Smooth muscle cell (in vitro differentiated cells): ENCODE results near the gene SLC20A1. TPM values are rescaled to one million over a fixed set of nuclear protein-coding genes. Genes with fewer than 3 reads are reported as not detected.

Source experiments
- DNase-seq: peaks from one replicate; lab custom pipeline; 2025; ENCODE audit not compliant: unreplicated experiment; lab: John Stamatoyannopoulos, UW
- H2AFZ ChIP-seq: fragments of 200-600 bp; sonication (generic); 2 replicates; pipeline ENCODE4 v1.6.0; 2016; ENCODE audit warnings: antibody characterized with exemption, low read depth, mild to moderate bottlenecking
- H3F3A ChIP-seq: fragments of 200-600 bp; sonication (generic); 2 replicates; pipeline ENCODE4 v1.6.0; 2017; ENCODE audit warnings: antibody characterized with exemption, low read depth
- H3K27ac ChIP-seq: fragments of 200-600 bp; sonication (generic); 2 replicates; pipeline ENCODE4 v1.5.1; 2016; ENCODE audit warnings: low read depth, mild to moderate bottlenecking
- H3K27me3 ChIP-seq: fragments of 200-600 bp; sonication (generic); 2 replicates; pipeline ENCODE4 v1.6.1; 2016; ENCODE audit warnings: low read depth, mild to moderate bottlenecking
- H3K36me3 ChIP-seq: fragments of 200-600 bp; sonication (generic); 2 replicates; pipeline ENCODE4 v1.5.1; 2016; ENCODE audit warnings: low read depth
- H3K4me1 ChIP-seq: fragments of 200-600 bp; sonication (generic); 2 replicates; pipeline ENCODE4 v1.5.1; 2016; ENCODE audit warnings: low read depth
- H3K4me2 ChIP-seq: fragments of 200-600 bp; sonication (generic); 2 replicates; pipeline ENCODE4 v1.6.0; 2016; ENCODE audit warnings: mild to moderate bottlenecking
- H3K4me3 ChIP-seq: fragments of 200-600 bp; sonication (generic); 2 replicates; pipeline ENCODE4 v1.5.1; 2016; ENCODE audit warnings: mild to moderate bottlenecking
- H3K79me2 ChIP-seq: fragments of 200-600 bp; sonication (generic); 2 replicates; pipeline ENCODE4 v1.6.0; 2016; ENCODE audit warnings: low read depth, mild to moderate bottlenecking
- H3K9ac ChIP-seq: fragments of 200-600 bp; sonication (generic); 2 replicates; pipeline ENCODE4 v1.6.0; 2016; ENCODE audit warnings: low read depth
- H3K9me3 ChIP-seq: fragments of 200-600 bp; sonication (generic); replicated peaks from 2 replicates; pipeline ENCODE4 v1.5.1; 2016; ENCODE audit warnings: low read depth
- H4K20me1 ChIP-seq: fragments of 200-600 bp; sonication (generic); 2 replicates; pipeline ENCODE4 v1.6.0; 2016; ENCODE audit warnings: low read depth
- WGBS: methylation state at CpG from one replicate; pipeline ENCODE4 v1.1.7; 2016; ENCODE audit warnings: low lambda C conversion rate; 5-methylcytosine and 5-hydroxymethylcytosine counted together
- polyA plus RNA-seq: library from polyadenylated mRNA; unstranded; fragments of >200 nt; fragmentation: Nextera tagmentation; extraction: Ambion mirVana; gene quantifications from 2 replicates; pipeline ENCODE4 v1.2.1, GENCODE V29; 2016
- total RNA-seq: library from RNA; depleted of rRNA; stranded (reverse); fragments of >200 nt; gene quantifications from 2 replicates; pipeline ENCODE4 v1.2.3, GENCODE V29; 2014
- TF ChIP-seq, protein P1 (sequence below): fragments of 200-600 bp; sonication (generic); IDR thresholded peaks from 2 replicates; pipeline ENCODE4 v1.5.1; 2017; ENCODE audit warnings: borderline replicate concordance, mild to moderate bottlenecking, antibody characterized with exemption; ENCODE audit not compliant: insufficient read depth, poor library complexity, severe bottlenecking

Gene SLC20A1
- total and polyA plus RNA-seq, 2 experiments from 2014 or later = 93.4 to 106 TPM

DNA sequence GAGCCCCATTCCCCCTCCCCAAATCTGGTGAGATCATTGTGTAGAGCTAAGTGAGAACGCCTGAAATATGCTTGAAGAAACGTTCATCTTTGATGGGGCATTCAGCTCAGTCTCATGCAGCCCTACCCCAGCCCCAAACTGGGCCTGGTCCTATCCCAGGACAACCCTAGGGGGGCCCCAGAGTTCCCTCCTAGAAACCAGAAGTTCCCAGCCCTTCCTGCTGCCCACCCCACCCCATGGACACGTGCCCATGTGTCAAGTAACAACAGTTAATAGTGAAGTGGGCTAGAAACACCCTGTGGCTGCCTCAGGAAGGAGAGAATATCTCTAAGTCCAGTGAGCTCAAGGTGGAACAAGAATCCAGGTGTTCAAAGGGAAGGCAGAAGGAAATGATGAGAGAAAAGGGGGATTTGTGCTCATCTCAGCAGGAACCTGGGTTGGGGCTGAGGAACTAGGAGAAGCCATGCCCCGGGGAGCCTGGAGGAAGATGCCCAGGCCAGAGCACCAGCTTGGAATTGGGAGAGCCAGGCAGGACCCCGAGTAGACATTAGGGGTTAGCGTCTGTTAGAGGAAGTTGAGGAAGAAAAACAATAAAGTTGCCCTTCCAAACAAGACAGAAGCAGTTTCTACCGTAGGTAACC, 20.1 kb upstream of the SLC20A1 start:
- Histone ChIP-seq H3K4me1 (peaks cover 26% of the 10 kb centered on the region), H3K9ac (no peak overlapping the region), H3K9me3 (no peaks in the 10 kb centered on the region), H3K4me2 (no peak overlapping the region), H3K79me2 (no peaks in the 10 kb centered on the region), H3K27ac (peak overlapping the region; percentile 83), H3K36me3 (no peaks in the 10 kb centered on the region), H4K20me1 (no peaks in the 10 kb centered on the region), H3K4me3 (no peak overlapping the region), H2AFZ (no peak overlapping the region), H3F3A (peaks cover 27% of the 10 kb centered on the region), H3K27me3 (no peaks in the 10 kb centered on the region)
- no peak for DNase-seq
- WGBS = 80% methylated on average over 7 of the region's 7 CpGs
- TF ChIP-seq, protein P1, sequence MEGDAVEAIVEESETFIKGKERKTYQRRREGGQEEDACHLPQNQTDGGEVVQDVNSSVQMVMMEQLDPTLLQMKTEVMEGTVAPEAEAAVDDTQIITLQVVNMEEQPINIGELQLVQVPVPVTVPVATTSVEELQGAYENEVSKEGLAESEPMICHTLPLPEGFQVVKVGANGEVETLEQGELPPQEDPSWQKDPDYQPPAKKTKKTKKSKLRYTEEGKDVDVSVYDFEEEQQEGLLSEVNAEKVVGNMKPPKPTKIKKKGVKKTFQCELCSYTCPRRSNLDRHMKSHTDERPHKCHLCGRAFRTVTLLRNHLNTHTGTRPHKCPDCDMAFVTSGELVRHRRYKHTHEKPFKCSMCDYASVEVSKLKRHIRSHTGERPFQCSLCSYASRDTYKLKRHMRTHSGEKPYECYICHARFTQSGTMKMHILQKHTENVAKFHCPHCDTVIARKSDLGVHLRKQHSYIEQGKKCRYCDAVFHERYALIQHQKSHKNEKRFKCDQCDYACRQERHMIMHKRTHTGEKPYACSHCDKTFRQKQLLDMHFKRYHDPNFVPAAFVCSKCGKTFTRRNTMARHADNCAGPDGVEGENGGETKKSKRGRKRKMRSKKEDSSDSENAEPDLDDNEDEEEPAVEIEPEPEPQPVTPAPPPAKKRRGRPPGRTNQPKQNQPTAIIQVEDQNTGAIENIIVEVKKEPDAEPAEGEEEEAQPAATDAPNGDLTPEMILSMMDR = no peak

DNA sequence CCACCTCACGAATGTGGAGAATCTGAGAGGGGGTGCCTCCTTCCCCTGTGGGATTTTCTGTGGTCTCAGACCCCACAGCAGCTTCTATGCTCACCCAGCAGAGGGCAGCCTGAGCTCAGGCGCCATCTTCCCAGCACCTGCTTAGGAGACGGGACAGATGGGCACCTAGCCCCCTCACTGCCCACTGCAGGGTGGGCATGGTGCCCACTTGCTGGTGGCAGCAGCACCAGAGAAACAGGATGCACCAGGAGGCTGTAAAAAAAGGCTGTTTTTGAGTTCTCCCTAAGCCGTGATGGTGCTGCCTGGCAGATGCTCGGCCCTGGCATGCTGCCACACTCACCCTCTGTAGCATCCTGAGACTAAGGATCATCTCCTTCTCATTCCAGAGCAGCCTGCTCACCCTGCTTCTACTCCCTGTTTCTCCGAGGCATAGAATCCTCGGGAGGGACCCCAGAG, 19.1 kb upstream of the SLC20A1 start:
- Histone ChIP-seq H3F3A (peaks cover 27% of the 10 kb centered on the region), H3K4me3 (no peak overlapping the region), H3K4me2 (peak overlapping the region; percentile 76), H3K9ac (no peak overlapping the region), H3K79me2 (no peaks in the 10 kb centered on the region), H2AFZ (no peak overlapping the region), H3K9me3 (no peaks in the 10 kb centered on the region), H3K36me3 (no peaks in the 10 kb centered on the region), H3K4me1 (peaks cover 35% of the 10 kb centered on the region), H3K27me3 (no peaks in the 10 kb centered on the region), H4K20me1 (no peaks in the 10 kb centered on the region), H3K27ac (peak overlapping the region; percentile 83)
- TF ChIP-seq, protein P1 = peak; percentile 72
- no peak for DNase-seq
- WGBS = 41% methylated on average over 7 of the region's 7 CpGs

DNA sequence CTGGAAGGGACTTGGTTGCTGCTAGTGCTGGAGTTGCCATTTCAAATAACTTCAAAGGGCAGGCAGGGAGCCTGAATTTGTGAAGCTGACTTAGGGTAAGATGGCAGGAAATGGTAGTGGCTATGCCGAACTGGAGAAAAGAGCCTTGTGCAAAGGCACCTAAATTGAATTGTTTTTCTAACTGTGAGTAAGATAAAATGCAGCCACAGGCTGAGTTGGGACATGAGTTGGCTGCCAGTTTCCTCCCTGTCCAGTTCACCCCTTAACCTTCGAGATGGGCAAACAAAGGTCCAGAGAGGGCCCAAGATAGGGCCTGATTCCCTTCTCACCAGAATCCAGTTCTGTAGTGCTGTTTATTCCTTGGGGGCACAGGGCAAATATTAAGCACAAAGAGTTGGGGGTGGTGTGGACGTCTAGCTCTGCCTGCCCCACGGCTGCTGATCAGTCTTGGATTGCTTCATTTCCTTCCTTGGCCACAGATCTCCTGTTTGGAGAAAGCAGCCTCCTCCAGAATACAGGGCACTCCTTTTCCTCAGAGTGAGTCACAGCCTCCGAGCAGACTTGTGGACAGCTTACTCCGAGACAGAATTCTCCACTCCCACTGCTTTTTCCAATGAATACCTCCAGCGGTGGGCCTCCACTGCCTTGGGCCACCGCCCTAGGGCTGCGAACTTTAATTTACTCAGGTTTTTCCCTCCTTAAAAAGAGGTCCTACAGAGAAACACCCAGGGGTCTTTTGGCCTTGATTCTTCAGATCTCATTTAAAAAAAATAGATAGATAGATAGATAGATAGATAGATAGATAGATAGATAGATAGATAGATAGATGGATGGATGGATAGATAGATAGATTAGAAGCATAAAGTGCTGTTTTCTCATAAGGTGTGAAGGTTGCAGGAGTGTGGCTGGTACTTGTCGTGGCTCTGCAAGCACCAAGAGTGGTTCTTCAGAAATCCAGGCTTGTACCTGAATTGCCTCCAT, 18.4 kb upstream of the SLC20A1 start:
- Histone ChIP-seq H3K4me3 (no peak overlapping the region), H3K27me3 (no peaks in the 10 kb centered on the region)

More for the DNA sequence above, 18.4 kb upstream of the SLC20A1 start:
- peak overlapping the region; percentile 76 for H3K4me2 ChIP-seq
- no peak overlapping the region for H2AFZ ChIP-seq
- H3K9me3 ChIP-seq = no peaks in the 10 kb centered on the region
- no peaks in the 10 kb centered on the region for H3K79me2 ChIP-seq
- H4K20me1 ChIP-seq = no peaks in the 10 kb centered on the region
- no peak for DNase-seq
- TF ChIP-seq, protein P1 = no peak
- no peak overlapping the region for H3K9ac ChIP-seq
- H3K27ac ChIP-seq = peak overlapping the region; percentile 83
- WGBS = 18% methylated on average over 10 of the region's 10 CpGs
- no peaks in the 10 kb centered on the region for H3K36me3 ChIP-seq
- peaks cover 25% of the 10 kb centered on the region for H3F3A ChIP-seq
- peaks cover 42% of the 10 kb centered on the region for H3K4me1 ChIP-seq
